Prostate gland (tissue), 2 donors: ENCODE results near the gene PTBP1. TPM values are rescaled to one million over a fixed set of nuclear protein-coding genes. Genes with fewer than 3 reads are reported as not detected.
"Not testable (repeated sequence)": the region's sequence is repeated elsewhere in the genome, so short reads cannot be mapped to it uniquely, and the experiment has no call there.

Source experiments
- DNase-seq: peaks from one replicate; pipeline ENCODE4 v3.0.0-alpha.2; 2019; ENCODE audit warnings: low spot score
- H3K27ac ChIP-seq, 2 donors: fragments of 200-600 bp; sonication (generic); 2 replicates each; pipeline ENCODE4 v1.5.1; 2017 to 2019
- H3K27me3 ChIP-seq: fragments of 200-600 bp; sonication (generic); replicated peaks from 2 replicates; pipeline ENCODE4 v1.5.1; 2019; ENCODE audit not compliant: insufficient read depth
- H3K36me3 ChIP-seq, 2 donors: fragments of 200-600 bp; sonication (generic); 1 replicate in 1 of 2; 2 replicates in 1 of 2; pipeline versions ENCODE4 v1.5.1 to v1.8.1; 2017 to 2019
- H3K4me1 ChIP-seq: fragments of 200-600 bp; sonication (generic); replicated peaks from 2 replicates; pipeline ENCODE4 v1.5.1; 2019
- H3K4me3 ChIP-seq, 2 donors: fragments of 200-600 bp; sonication (generic); 2 replicates each; pipeline ENCODE4 v1.5.1; 2017 to 2019
- H3K9me3 ChIP-seq: fragments of 200-600 bp; sonication (generic); 2 replicates; pipeline ENCODE4 v1.5.1; 2017
- POLR2A ChIP-seq: fragments of 450-650 bp; IDR thresholded peaks from one replicate; pipeline ENCODE4 v1.6.1; 2016; ENCODE audit warnings: antibody characterized with exemption, mild to moderate bottlenecking
- POLR2AphosphoS5 ChIP-seq: sonication (generic); formaldehyde crosslinking; IDR thresholded peaks from one replicate; pipeline ENCODE4 v1.6.1; 2017; ENCODE audit warnings: antibody characterized with exemption
- WGBS: methylation state at CpG from one replicate; pipeline ENCODE4 v1.1.5; 2018; 5-methylcytosine and 5-hydroxymethylcytosine counted together
- intact Hi-C: fragments of 100-400 bp; cut with DNase I; formaldehyde crosslinking; loops from one replicate; pipeline ENCODE4 v1.14.2; 2022
- total RNA-seq, 2 donors: library from RNA; depleted of rRNA; stranded (reverse); fragments of >200 nt; gene quantifications; one replicate each; pipeline ENCODE4 v1.1.0, GENCODE V29; 2016
- TF ChIP-seq, protein P1 (sequence below), 4 experiments: fragments of 200-600 bp in 2 of 4; fragments of 450-650 bp in 2 of 4; sonication (generic) in 2 of 4; IDR thresholded peaks; 1 replicate in 3 of 4; 2 replicates in 1 of 4; pipeline ENCODE4 v1.5.1; 2016 to 2019; ENCODE audit warnings: antibody characterized with exemption in 4 of 4, mild to moderate bottlenecking in 2 of 4, moderate library complexity in 2 of 4

Gene PTBP1
- total RNA-seq, 2 donors from 2014 or later = 153 to 222 TPM

DNA sequence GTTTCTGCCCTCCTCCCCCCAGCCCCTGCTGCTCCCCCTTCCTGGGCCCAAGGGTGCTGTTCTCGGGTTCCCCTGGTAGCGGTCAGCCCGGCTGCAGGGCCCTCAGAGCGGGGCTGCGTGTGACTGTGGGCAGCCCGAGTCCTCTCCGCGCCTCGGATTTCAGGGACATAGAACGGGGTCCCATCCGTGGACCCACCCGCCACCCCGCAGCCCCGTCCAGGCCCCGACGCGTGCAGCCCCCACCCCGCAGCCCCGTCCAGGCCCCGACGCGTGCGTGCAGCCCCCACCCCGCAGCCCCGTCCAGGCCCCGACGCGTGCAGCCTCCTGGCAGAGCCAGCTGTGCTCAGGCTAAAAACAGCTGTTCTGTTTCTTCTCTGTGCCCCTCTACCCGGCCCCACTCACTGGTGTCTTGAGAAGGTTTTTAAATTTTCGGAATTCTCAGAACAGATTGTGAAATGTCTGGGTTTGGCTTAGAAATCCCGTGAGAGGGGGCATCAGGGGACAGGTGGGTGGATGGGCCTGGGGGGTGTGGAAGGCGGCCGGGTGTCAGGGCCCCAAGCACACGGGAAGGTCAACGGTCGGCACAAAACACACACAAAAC, 38.1 kb downstream of the PTBP1 start:
- 60% methylated on average over 36 of the region's 36 CpGs for WGBS
- intact Hi-C loops = no loop called here
- no peak for DNase-seq
- no peak for TF ChIP-seq POLR2A
- Histone ChIP-seq H3K36me3 (no peaks in the 10 kb centered on the region), H3K9me3 (no peaks in the 10 kb centered on the region), H3K27me3 (peaks cover 3% of the 10 kb centered on the region), H3K4me1 (no peaks in the 10 kb centered on the region), H3K27ac (no peak overlapping the region), H3K4me3 (no peak overlapping the region)

DNA sequence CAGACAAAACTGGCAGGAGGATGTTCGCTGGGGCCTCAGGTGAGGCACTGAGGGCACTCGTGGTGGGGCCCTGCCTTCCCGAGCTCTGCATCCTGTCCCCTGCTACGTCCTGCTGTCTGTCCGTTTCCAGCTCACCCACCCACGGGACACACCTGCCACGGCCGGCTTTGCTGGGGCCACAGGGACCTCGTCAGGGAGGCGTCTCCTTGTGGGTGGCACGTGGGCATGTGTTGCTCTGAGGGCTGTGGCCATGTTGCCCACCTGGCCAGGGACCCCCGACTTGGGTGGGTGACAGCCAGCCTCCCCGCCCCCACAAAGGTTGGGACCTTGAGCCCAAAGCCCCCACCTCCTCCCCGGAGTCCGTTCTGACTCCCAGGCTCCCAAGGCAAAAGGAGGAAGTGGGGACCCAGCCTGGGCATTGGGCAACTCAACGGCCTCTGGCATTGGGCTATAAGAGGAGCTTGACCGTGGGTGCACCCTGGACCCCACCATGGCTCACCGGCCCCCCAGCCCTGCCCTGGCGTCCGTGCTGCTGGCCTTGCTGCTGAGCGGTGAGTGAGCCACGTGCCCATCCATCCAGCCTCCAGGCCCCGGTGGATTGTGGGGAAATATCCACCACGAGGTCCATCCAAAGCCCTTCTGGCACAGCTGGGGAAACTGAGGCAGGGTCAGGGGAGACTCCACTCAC, 43.4 kb downstream of the PTBP1 start, which contains the start of gene PRTN3:
Gene PRTN3 (plus strand): TSS at position 481 of the 688 bp plus-strand sequence. CDS start 10 bp downstream, at position 491.
- H3K27me3 ChIP-seq = peaks cover 10% of the 10 kb centered on the region
- H3K4me3 ChIP-seq = no peak within 1 kb of the TSS
- no peak for DNase-seq
- intact Hi-C loops = no loop called here
- 76% methylated on average over 24 of the region's 24 CpGs for WGBS
- no peaks in the 10 kb centered on the region for H3K4me1 ChIP-seq
- no peak for TF ChIP-seq POLR2A
- no peak for TF ChIP-seq POLR2AphosphoS5
- TF ChIP-seq, protein P1, sequence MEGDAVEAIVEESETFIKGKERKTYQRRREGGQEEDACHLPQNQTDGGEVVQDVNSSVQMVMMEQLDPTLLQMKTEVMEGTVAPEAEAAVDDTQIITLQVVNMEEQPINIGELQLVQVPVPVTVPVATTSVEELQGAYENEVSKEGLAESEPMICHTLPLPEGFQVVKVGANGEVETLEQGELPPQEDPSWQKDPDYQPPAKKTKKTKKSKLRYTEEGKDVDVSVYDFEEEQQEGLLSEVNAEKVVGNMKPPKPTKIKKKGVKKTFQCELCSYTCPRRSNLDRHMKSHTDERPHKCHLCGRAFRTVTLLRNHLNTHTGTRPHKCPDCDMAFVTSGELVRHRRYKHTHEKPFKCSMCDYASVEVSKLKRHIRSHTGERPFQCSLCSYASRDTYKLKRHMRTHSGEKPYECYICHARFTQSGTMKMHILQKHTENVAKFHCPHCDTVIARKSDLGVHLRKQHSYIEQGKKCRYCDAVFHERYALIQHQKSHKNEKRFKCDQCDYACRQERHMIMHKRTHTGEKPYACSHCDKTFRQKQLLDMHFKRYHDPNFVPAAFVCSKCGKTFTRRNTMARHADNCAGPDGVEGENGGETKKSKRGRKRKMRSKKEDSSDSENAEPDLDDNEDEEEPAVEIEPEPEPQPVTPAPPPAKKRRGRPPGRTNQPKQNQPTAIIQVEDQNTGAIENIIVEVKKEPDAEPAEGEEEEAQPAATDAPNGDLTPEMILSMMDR (IDR thresholded peaks at IDR 0.05) = no peak
- H3K36me3 ChIP-seq = no peaks in the 10 kb centered on the region
- H3K9me3 ChIP-seq = no peaks in the 10 kb centered on the region
- H3K27ac ChIP-seq = no peak within 1 kb of the TSS

DNA sequence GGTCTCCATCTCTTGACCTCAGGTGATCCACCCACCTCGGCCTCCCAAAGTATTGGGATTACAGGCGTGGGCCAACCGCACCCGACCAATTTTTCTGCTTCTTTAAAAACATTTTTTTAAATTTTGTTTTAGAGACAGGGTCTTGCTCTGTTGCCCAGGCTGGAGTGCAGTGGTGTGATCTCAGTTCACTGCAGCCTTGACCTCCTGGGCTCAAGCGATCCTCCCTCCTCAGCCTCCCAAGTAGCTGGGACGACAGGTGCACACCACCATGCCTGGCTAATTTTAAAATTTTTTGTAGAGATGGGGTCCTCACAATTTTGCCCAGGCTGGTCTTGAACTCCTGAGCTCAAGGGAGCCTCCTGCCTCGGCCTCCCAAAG, 45.5 kb downstream of the PTBP1 start:
- H3K27me3 ChIP-seq, H3K36me3 ChIP-seq, H3K27ac ChIP-seq, DNase-seq, H3K9me3 ChIP-seq, H3K4me1 ChIP-seq, H3K4me3 ChIP-seq, intact Hi-C loops: not testable (repeated sequence)
- WGBS = 84% methylated on average over 7 of the region's 7 CpGs

DNA sequence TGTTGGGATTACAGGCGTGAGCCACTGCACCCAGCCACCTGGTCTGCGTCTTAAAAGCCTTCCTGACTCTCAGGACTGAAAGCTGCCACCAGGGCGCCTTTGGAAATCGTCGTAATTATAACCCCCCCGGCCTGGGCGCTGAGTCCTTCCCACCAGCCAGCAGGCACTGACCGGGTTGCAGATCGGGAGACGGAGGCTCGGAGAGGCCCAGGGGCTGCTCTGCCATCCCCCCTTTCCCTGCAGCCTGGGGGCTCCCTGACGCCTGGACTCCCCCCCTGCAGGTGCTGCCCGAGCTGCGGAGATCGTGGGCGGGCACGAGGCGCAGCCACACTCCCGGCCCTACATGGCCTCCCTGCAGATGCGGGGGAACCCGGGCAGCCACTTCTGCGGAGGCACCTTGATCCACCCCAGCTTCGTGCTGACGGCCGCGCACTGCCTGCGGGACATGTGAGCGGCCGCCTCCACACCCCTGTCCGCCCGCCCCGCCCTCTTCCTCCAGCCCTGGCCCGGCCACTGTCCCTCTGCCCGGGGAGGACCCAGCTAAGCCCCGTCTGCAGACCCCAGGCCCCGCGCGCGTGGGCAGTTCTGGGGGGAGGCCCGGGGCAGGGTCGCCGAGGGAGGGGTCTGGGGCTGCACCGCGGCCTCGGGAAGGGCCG, 46.1 kb downstream of the PTBP1 start:
- Histone ChIP-seq H3K27me3 (peaks cover 7% of the 10 kb centered on the region), H3K4me3 (peak overlapping the region; percentile 3 to 21), H3K4me1 (no peaks in the 10 kb centered on the region), H3K9me3 (no peaks in the 10 kb centered on the region), H3K27ac (no peak overlapping the region), H3K36me3 (no peaks in the 10 kb centered on the region)
- TF ChIP-seq, protein P1 (IDR thresholded peaks at IDR 0.05) = peak in 1 of 4 experiments; percentile 17
- TF ChIP-seq POLR2A = no peak
- 5% methylated on average over 34 of the region's 46 CpGs for WGBS
- intact Hi-C loops = no loop called here
- DNase-seq = no peak

DNA sequence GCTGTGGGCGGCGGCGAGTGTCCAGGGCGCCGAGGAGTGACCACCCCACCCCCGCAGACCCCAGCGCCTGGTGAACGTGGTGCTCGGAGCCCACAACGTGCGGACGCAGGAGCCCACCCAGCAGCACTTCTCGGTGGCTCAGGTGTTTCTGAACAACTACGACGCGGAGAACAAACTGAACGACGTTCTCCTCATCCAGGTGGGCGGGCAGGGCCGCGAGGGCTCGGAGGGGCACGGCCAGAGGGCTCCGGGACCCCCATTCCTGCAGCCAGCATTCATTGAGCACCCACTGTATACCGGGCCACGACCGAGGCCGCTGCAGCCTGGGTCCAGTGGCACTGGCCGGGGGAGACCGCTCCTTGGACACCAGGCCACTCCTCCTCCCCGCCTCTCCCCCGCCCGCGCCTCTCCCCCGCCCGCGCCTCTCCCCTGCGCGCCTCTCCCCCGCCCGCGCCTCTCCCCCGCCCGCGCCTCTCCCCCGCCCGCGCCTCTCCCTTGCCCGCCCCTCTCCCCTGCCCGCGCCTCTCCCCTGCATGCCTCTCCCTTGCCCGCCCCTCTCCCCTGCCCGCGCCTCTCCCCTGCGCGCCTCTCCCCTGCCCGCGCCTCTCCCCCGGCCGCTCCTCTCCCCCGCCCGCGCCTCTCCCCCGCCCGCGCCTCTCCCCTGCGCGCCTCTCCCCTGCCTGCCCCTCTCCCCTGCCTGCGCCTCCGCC, 46.7 kb downstream of the PTBP1 start:
- Histone ChIP-seq H3K27ac (no peak overlapping the region), H3K4me1 (no peaks in the 10 kb centered on the region), H3K27me3 (peaks cover 7% of the 10 kb centered on the region), H3K36me3 (no peaks in the 10 kb centered on the region), H3K4me3 (peak overlapping the region; percentile 3 to 21), H3K9me3 (no peaks in the 10 kb centered on the region)
- intact Hi-C loops = no loop called here
- TF ChIP-seq POLR2AphosphoS5 (no peak), POLR2A (no peak)
- 33% methylated on average over 20 of the region's 70 CpGs for WGBS
- DNase-seq = no peak

DNA sequence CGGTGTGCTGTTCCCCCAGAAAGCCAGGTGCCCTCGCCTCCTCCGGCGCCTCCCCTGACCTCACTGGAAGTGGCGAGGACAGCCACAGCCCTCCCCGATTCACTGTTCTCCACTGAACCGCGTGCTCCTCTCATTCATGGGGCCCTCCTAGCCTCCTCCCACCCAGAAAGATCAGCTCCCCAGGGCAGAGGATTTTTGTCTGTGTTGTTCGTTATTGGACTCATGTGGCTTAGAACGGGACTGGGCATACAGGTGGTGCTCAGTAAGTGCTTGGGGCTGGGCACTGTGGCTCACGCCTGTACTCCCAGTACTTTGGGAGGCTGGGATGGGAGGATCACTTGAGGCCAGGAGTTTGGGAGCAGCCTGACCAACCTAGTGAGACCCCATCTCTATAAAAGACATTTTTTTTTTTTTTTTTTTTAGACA, 47.3 kb downstream of the PTBP1 start:
- TF ChIP-seq POLR2AphosphoS5 = no peak
- TF ChIP-seq, protein P1 (IDR thresholded peaks at IDR 0.05) = no peak
- no peak for TF ChIP-seq POLR2A
- Histone ChIP-seq H3K27me3 (peaks cover 7% of the 10 kb centered on the region), H3K9me3 (no peaks in the 10 kb centered on the region), H3K4me3 (no peak overlapping the region), H3K36me3 (no peaks in the 10 kb centered on the region), H3K4me1 (no peaks in the 10 kb centered on the region), H3K27ac (no peak overlapping the region)
- WGBS = 55% methylated on average over 7 of the region's 11 CpGs
- intact Hi-C loops = no loop called here
- no peak for DNase-seq
